Prostate gland (tissue), 2 donors: ENCODE data around the gene TBX21. TPM values are rescaled to one million over a fixed set of nuclear protein-coding genes. Genes with fewer than 3 reads are reported as not detected.
"Not testable (repeated sequence)": the region's sequence is repeated elsewhere in the genome, so short reads cannot be mapped to it uniquely, and the experiment has no call there.

Experiments
- DNase-seq: peaks from one replicate; pipeline ENCODE4 v3.0.0-alpha.2; 2019; ENCODE audit warnings: low spot score
- H3K27ac ChIP-seq, 2 donors: fragments of 200-600 bp; sonication (generic); 2 replicates each; pipeline ENCODE4 v1.5.1; 2017 to 2019
- H3K27me3 ChIP-seq: fragments of 200-600 bp; sonication (generic); replicated peaks from 2 replicates; pipeline ENCODE4 v1.5.1; 2019; ENCODE audit not compliant: insufficient read depth
- H3K36me3 ChIP-seq, 2 donors: fragments of 200-600 bp; sonication (generic); 1 replicate in 1 of 2; 2 replicates in 1 of 2; pipeline versions ENCODE4 v1.5.1 to v1.8.1; 2017 to 2019
- H3K4me1 ChIP-seq: fragments of 200-600 bp; sonication (generic); replicated peaks from 2 replicates; pipeline ENCODE4 v1.5.1; 2019
- H3K4me3 ChIP-seq, 2 donors: fragments of 200-600 bp; sonication (generic); 2 replicates each; pipeline ENCODE4 v1.5.1; 2017 to 2019
- H3K9me3 ChIP-seq: fragments of 200-600 bp; sonication (generic); 2 replicates; pipeline ENCODE4 v1.5.1; 2017
- CTCF ChIP-seq, 4 experiments: fragments of 200-600 bp in 2 of 4; fragments of 450-650 bp in 2 of 4; sonication (generic) in 2 of 4; IDR thresholded peaks; 1 replicate in 3 of 4; 2 replicates in 1 of 4; pipeline ENCODE4 v1.5.1; 2016 to 2019; ENCODE audit warnings: antibody characterized with exemption in 4 of 4, mild to moderate bottlenecking in 2 of 4, moderate library complexity in 2 of 4
- POLR2A ChIP-seq: fragments of 450-650 bp; IDR thresholded peaks from one replicate; pipeline ENCODE4 v1.6.1; 2016; ENCODE audit warnings: antibody characterized with exemption, mild to moderate bottlenecking
- POLR2AphosphoS5 ChIP-seq: sonication (generic); formaldehyde crosslinking; IDR thresholded peaks from one replicate; pipeline ENCODE4 v1.6.1; 2017; ENCODE audit warnings: antibody characterized with exemption
- WGBS: methylation state at CpG from one replicate; pipeline ENCODE4 v1.1.5; 2018; 5-methylcytosine and 5-hydroxymethylcytosine counted together
- intact Hi-C: fragments of 100-400 bp; cut with DNase I; formaldehyde crosslinking; loops from one replicate; pipeline ENCODE4 v1.14.2; 2022
- total RNA-seq, 2 donors: library from RNA; depleted of rRNA; stranded (reverse); fragments of >200 nt; gene quantifications; one replicate each; pipeline ENCODE4 v1.1.0, GENCODE V29; 2016

TBX21 gene
- total RNA-seq, 2 donors from 2014 or later, result 0.27 to 0.45 TPM

GRCh38 chr17:47736501-47737495, 3.8 kb downstream of the TBX21 start:
- intact Hi-C loops, result no loop called here
- WGBS, result 77% methylated on average over 17 of the region's 17 CpGs
- TF ChIP-seq POLR2A (no peak), POLR2AphosphoS5 (no peak), CTCF (IDR thresholded peaks at IDR 0.05) (no peak)
- H3K4me1 ChIP-seq, result no peaks in the 10 kb centered on the region
- no peaks in the 10 kb centered on the region for H3K36me3 ChIP-seq
- H3K27ac ChIP-seq, result no peak overlapping the region
- peaks cover 7% of the 10 kb centered on the region for H3K27me3 ChIP-seq
- H3K4me3 ChIP-seq, result no peak overlapping the region
- no peak for DNase-seq
- H3K9me3 ChIP-seq, result no peaks in the 10 kb centered on the region

- no peaks in the 10 kb centered on the region for H3K4me1 ChIP-seq
- no peaks in the 10 kb centered on the region for H3K9me3 ChIP-seq
- H3K36me3 ChIP-seq, result no peaks in the 10 kb centered on the region
- H3K4me3 ChIP-seq, result no peak overlapping the region
- TF ChIP-seq CTCF (IDR thresholded peaks at IDR 0.05) (no peak), POLR2A (no peak), POLR2AphosphoS5 (no peak)
- DNase-seq, result no peak
- peaks cover 7% of the 10 kb centered on the region for H3K27me3 ChIP-seq
- 89% methylated on average over 7 of the region's 7 CpGs for WGBS
- H3K27ac ChIP-seq, result no peak overlapping the region
- intact Hi-C loops, result no loop called here
These were observed 5.1 kb downstream of the TBX21 start for GRCh38 chr17:47738178-47738577.

GRCh38 chr17:47739150-47739549, 6.1 kb downstream of the TBX21 start:
- H3K27me3 ChIP-seq, result peaks cover 3% of the 10 kb centered on the region

GRCh38 chr17:47739945-47740344, 6.9 kb downstream of the TBX21 start:
- H3K27ac ChIP-seq, H3K4me1 ChIP-seq, H3K27me3 ChIP-seq, DNase-seq, H3K36me3 ChIP-seq, intact Hi-C loops, H3K9me3 ChIP-seq, H3K4me3 ChIP-seq: not testable (repeated sequence)
- WGBS, result 91% methylated on average over 12 of the region's 12 CpGs

More at GRCh38 chr17:47739150-47739549, 6.1 kb downstream of the TBX21 start:
- 83% methylated on average over 8 of the region's 8 CpGs for WGBS
- Histone ChIP-seq H3K4me1 (no peaks in the 10 kb centered on the region), H3K27ac (no peak overlapping the region), H3K4me3 (no peak overlapping the region), H3K36me3 (no peaks in the 10 kb centered on the region), H3K9me3 (no peaks in the 10 kb centered on the region)
- no peak for TF ChIP-seq POLR2AphosphoS5
- TF ChIP-seq POLR2A, result no peak
- no peak for TF ChIP-seq CTCF (IDR thresholded peaks at IDR 0.05)
- DNase-seq, result no peak
- intact Hi-C loops, result no loop called here

GRCh38 chr17:47741109-47741792, 8.2 kb downstream of the TBX21 start:
- no peak for TF ChIP-seq CTCF (IDR thresholded peaks at IDR 0.05)
- no peak for TF ChIP-seq POLR2A
- TF ChIP-seq POLR2AphosphoS5, result no peak
- DNase-seq, result no peak
- WGBS, result 85% methylated on average over 11 of the region's 11 CpGs

More at GRCh38 chr17:47741109-47741792, 8.2 kb downstream of the TBX21 start:
- H3K27me3 ChIP-seq, result peaks cover 6% of the 10 kb centered on the region
- H3K4me1 ChIP-seq, result no peaks in the 10 kb centered on the region
- no peak overlapping the region for H3K4me3 ChIP-seq
- intact Hi-C loops, result no loop called here
- no peak overlapping the region for H3K27ac ChIP-seq
- no peaks in the 10 kb centered on the region for H3K36me3 ChIP-seq
- no peaks in the 10 kb centered on the region for H3K9me3 ChIP-seq
